ENCODE measurements around the gene CCDC197. TPM values are rescaled to one million over a fixed set of nuclear protein-coding genes. Genes with fewer than 3 reads are reported as not detected.

Gene CCDC197
- total RNA-seq, 1 donor from 2014 or later, result 0.13 TPM

GRCh38 chr14:93976477-93977057 is 20.5 kb upstream of the CCDC197 start, which contains the start of gene ASB2:
ASB2 (minus strand) TSS chr14:93976570; CDS start chr14:93964539, 12,031 bp downstream.
- no peak for DNase-seq (ENCODE audit: low spot score)
- H3K4me3 Mint-ChIP-seq, result peak within 1 kb of the TSS; percentile 76
- peaks cover 21% of the 10 kb centered on the region for H3K36me3 Mint-ChIP-seq (ENCODE audit: low read depth)
- H3K4me1 Mint-ChIP-seq (ENCODE audit: low read depth), result peaks cover 93% of the 10 kb centered on the region
- peak within 1 kb of the TSS; percentile 99 for H3K27ac Mint-ChIP-seq
- peaks cover 2% of the 10 kb centered on the region for H3K27me3 Mint-ChIP-seq (ENCODE audit: insufficient read depth)
- intact Hi-C loops (cut with micrococcal nuclease), result loop anchor here (1.0 kb wide), 3 partner anchors 13 to 50 kb away; partner anchors contain the start of gene OTUB2
- peaks cover 7% of the 10 kb centered on the region for H3K9me3 Mint-ChIP-seq

DNA sequence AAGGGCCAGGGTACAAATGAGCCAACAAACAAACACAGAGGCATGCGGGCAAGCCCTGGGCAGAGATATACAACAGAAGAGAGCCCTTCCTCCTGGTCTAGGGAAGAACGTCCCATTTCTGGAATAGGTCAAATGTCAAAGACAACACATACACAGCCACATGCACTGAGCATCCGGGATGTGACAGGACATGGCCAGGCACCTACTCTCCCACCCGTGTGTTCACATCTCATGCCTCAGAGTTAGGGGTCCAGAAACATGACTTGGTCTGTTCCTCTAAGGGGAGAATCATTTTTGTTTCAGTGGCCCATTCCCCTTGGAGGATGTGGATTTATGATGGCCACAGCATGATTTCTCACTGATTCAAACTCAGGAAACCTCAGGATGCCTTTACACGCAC is 19.9 kb upstream of the CCDC197 start:
- peaks cover 21% of the 10 kb centered on the region for H3K36me3 Mint-ChIP-seq (ENCODE audit: low read depth)

GRCh38 chr14:93977790-93978581 is 19.1 kb upstream of the CCDC197 start:
- Mint-ChIP-seq H3K9me3 (peaks cover 7% of the 10 kb centered on the region), H3K4me3 (peak overlapping the region; percentile 48), H3K4me1 (ENCODE audit: low read depth) (peaks cover 86% of the 10 kb centered on the region), H3K27me3 (ENCODE audit: insufficient read depth) (peaks cover 2% of the 10 kb centered on the region), H3K27ac (peak overlapping the region; percentile 99), H3K36me3 (ENCODE audit: low read depth) (peaks cover 21% of the 10 kb centered on the region)
- peak; percentile 77 for DNase-seq (ENCODE audit: low spot score)
- intact Hi-C loops (cut with micrococcal nuclease), result loop anchor here (1.0 kb wide), 4 partner anchors 8 to 43 kb away; no protein-coding TSS in a partner anchor

More for the DNA sequence above, 19.9 kb upstream of the CCDC197 start:
- Mint-ChIP-seq H3K27me3 (ENCODE audit: insufficient read depth) (peaks cover 2% of the 10 kb centered on the region), H3K4me1 (ENCODE audit: low read depth) (peaks cover 93% of the 10 kb centered on the region), H3K27ac (peak overlapping the region; percentile 99), H3K9me3 (peaks cover 7% of the 10 kb centered on the region), H3K4me3 (peak overlapping the region; percentile 76)
- intact Hi-C loops (cut with micrococcal nuclease), result no loop called here
- no peak for DNase-seq (ENCODE audit: low spot score)

GRCh38 chr14:93978735-93979134 is 18.4 kb upstream of the CCDC197 start:
- intact Hi-C loops (cut with micrococcal nuclease), result loop anchor here (1.0 kb wide), 4 partner anchors 8 to 43 kb away; no protein-coding TSS in a partner anchor
- peaks cover 7% of the 10 kb centered on the region for H3K9me3 Mint-ChIP-seq
- H3K27ac Mint-ChIP-seq, result peak overlapping the region; percentile 99
- H3K36me3 Mint-ChIP-seq (ENCODE audit: low read depth), result peaks cover 18% of the 10 kb centered on the region
- H3K4me1 Mint-ChIP-seq (ENCODE audit: low read depth), result peaks cover 80% of the 10 kb centered on the region
- H3K27me3 Mint-ChIP-seq (ENCODE audit: insufficient read depth), result peaks cover 2% of the 10 kb centered on the region
- H3K4me3 Mint-ChIP-seq, result peak overlapping the region; percentile 48
- no peak for DNase-seq (ENCODE audit: low spot score)

GRCh38 chr14:93980456-93981201 is 16.5 kb upstream of the CCDC197 start:
- peaks cover 7% of the 10 kb centered on the region for H3K9me3 Mint-ChIP-seq
- DNase-seq (ENCODE audit: low spot score), result no peak
- H3K4me1 Mint-ChIP-seq (ENCODE audit: low read depth), result peaks cover 63% of the 10 kb centered on the region
- intact Hi-C loops (cut with micrococcal nuclease), result loop anchor here (1.0 kb wide), 1 partner anchor 9 kb away; no protein-coding TSS in a partner anchor
- peaks cover 16% of the 10 kb centered on the region for H3K36me3 Mint-ChIP-seq (ENCODE audit: low read depth)
- peak overlapping the region; percentile 80 for H3K27ac Mint-ChIP-seq
- H3K27me3 Mint-ChIP-seq (ENCODE audit: insufficient read depth), result peaks cover 2% of the 10 kb centered on the region
- H3K4me3 Mint-ChIP-seq, result peak overlapping the region; percentile 55

- Mint-ChIP-seq H3K4me1 (ENCODE audit: low read depth) (peaks cover 53% of the 10 kb centered on the region), H3K4me3 (no peak overlapping the region), H3K9me3 (peaks cover 7% of the 10 kb centered on the region), H3K27ac (peak overlapping the region; percentile 23), H3K27me3 (ENCODE audit: insufficient read depth) (peaks cover 2% of the 10 kb centered on the region), H3K36me3 (ENCODE audit: low read depth) (peaks cover 11% of the 10 kb centered on the region)
- intact Hi-C loops (cut with micrococcal nuclease), result loop anchor here (1.0 kb wide), 1 partner anchor 8 kb away; no protein-coding TSS in a partner anchor
- no peak for DNase-seq (ENCODE audit: low spot score)
Measured at GRCh38 chr14:93981316-93982229, 15.5 kb upstream of the CCDC197 start.

DNA sequence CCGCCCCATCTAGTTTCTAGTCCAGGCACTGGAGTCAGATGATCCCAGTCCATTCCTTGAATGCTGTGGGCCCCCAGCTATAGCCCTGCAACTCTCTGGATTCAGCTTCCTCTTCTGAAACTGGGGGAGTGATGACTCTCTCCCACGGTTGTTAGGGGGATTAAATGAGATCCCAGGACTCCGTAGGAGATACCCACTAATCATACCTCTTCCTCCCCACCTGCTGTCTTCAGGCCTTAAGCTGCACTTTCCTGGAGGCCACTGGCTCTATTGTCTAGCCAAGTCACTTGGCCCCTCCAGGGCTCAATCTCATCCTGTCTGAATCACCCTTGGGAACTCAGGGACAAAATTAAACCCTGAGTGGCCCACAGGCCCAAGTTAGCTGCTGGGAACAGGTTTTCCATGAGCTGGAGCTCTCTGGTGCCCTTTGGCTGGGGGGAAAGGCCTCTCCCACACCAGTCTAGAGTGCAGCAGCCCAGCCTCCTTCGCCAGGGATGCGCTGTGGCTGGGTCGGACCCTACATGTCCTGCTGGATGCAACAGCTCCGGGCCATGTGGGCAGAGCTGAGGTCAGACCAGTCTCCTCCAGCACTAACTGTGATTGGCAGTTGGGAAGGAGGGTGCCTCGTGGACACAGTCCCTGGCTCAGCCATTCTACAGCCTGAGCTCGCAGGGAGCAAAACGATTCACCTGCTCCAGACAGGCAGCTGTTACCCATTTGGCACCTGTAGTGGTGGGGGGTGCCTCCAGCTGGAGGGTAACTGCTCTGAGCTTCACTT is 14.7 kb upstream of the CCDC197 start:
- Mint-ChIP-seq H3K27me3 (ENCODE audit: insufficient read depth) (peaks cover 2% of the 10 kb centered on the region), H3K9me3 (peaks cover 7% of the 10 kb centered on the region), H3K4me1 (ENCODE audit: low read depth) (peaks cover 45% of the 10 kb centered on the region), H3K4me3 (no peak overlapping the region), H3K36me3 (ENCODE audit: low read depth) (peaks cover 9% of the 10 kb centered on the region), H3K27ac (no peak overlapping the region)
- intact Hi-C loops (cut with micrococcal nuclease), result no loop called here
- DNase-seq (ENCODE audit: low spot score), result no peak

DNA sequence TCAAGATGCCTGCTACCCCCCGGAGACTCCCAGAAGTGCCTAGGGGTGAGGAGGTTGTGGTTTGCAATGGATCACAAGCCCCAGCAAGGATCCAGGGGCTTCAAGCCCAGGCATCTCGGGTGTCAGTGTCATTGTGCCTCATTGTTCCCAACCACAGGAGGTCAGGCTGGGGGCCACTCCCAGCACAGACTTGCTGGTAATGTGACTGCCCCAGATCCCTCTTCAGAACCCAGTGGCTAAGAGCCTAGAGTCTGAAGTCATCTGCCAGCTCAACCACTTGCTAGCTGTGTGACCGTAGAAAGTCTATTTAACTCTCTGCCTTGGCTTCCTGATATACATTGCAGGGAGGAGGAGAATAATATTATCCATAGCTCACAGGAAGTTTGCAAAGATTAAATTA is 13.0 kb upstream of the CCDC197 start:
- Mint-ChIP-seq H3K36me3 (ENCODE audit: low read depth) (peaks cover 6% of the 10 kb centered on the region), H3K9me3 (no peaks in the 10 kb centered on the region), H3K27me3 (ENCODE audit: insufficient read depth) (peaks cover 2% of the 10 kb centered on the region), H3K4me1 (ENCODE audit: low read depth) (peaks cover 28% of the 10 kb centered on the region), H3K4me3 (no peak overlapping the region), H3K27ac (no peak overlapping the region)
- intact Hi-C loops (cut with micrococcal nuclease), result no loop called here
- no peak for DNase-seq (ENCODE audit: low spot score)

DNA sequence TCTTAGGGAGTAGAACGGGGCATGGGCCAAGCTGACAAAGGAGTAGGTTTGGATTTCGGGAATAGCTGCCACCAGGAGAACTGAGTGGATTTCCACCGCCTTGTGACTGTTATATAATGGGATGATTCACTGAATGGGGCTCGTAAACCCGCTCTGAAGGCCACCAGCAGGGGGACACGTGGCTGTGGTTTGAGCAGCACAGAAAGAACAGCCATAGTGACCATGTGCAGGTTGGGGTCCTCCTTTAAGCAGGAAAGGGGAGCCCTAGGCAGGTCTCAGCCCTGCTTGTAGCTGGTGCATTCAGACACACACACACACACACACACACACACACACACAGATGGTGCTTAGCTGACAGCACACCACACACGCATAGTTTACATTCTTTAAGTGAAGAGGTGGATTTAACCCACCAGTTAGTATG is 12.1 kb upstream of the CCDC197 start:
- no peak overlapping the region for H3K27ac Mint-ChIP-seq
- H3K9me3 Mint-ChIP-seq, result no peaks in the 10 kb centered on the region
- H3K4me3 Mint-ChIP-seq, result no peak overlapping the region
- H3K36me3 Mint-ChIP-seq (ENCODE audit: low read depth), result peaks cover 6% of the 10 kb centered on the region
- H3K4me1 Mint-ChIP-seq (ENCODE audit: low read depth), result peaks cover 23% of the 10 kb centered on the region
- peaks cover 2% of the 10 kb centered on the region for H3K27me3 Mint-ChIP-seq (ENCODE audit: insufficient read depth)
- intact Hi-C loops (cut with micrococcal nuclease), result no loop called here
- DNase-seq (ENCODE audit: low spot score), result no peak

DNA sequence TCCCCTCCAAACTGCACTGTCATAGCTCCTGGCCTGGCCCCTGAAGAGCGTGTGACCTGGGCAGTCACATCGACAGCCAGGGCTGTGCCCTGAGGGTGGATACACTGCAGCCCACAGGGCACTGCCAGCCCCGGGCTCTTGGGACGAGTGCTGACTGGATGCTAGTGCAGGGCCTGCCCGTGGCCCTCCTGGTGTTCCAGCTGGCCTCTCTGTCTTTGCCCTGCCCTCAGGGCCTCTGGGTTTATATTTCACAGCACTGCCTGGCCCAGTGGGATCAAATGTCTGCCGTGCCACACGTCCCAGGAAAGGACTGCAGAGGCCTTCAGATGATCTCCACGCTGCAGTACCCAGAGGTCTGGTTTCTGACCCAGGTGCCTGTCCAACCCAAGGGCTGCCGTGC is 10.1 kb upstream of the CCDC197 start:
- intact Hi-C loops (cut with micrococcal nuclease), result no loop called here
- DNase-seq (ENCODE audit: low spot score), result no peak
- no peak overlapping the region for H3K4me3 Mint-ChIP-seq
- H3K27ac Mint-ChIP-seq, result no peak overlapping the region
- no peaks in the 10 kb centered on the region for H3K27me3 Mint-ChIP-seq (ENCODE audit: insufficient read depth)
- no peaks in the 10 kb centered on the region for H3K36me3 Mint-ChIP-seq (ENCODE audit: low read depth)
- H3K4me1 Mint-ChIP-seq (ENCODE audit: low read depth), result peaks cover 11% of the 10 kb centered on the region
- no peaks in the 10 kb centered on the region for H3K9me3 Mint-ChIP-seq

GRCh38 chr14:93987376-93987775 is 9.7 kb upstream of the CCDC197 start:
- no peaks in the 10 kb centered on the region for H3K36me3 Mint-ChIP-seq (ENCODE audit: low read depth)
- no peak for DNase-seq (ENCODE audit: low spot score)
- H3K9me3 Mint-ChIP-seq, result no peaks in the 10 kb centered on the region
- H3K27ac Mint-ChIP-seq, result no peak overlapping the region
- H3K4me3 Mint-ChIP-seq, result no peak overlapping the region
- intact Hi-C loops (cut with micrococcal nuclease), result no loop called here
- peaks cover 7% of the 10 kb centered on the region for H3K4me1 Mint-ChIP-seq (ENCODE audit: low read depth)
- no peaks in the 10 kb centered on the region for H3K27me3 Mint-ChIP-seq (ENCODE audit: insufficient read depth)

Measured in activated T-helper 1 cell treated with anti-CD3 and anti-CD28 coated beads, Interleukin-12 subunit alpha, Interleukin-12 subunit beta, Interleukin-2, Interleukin-4 antibody, amounts not matched to agents 30 ng/mL and 10 ng/mL and 1 ng/mL, durations not matched to agents 14 hours and 24 hours and 36 hours (primary cell).